Measurements from ENCODE around the gene NHLRC1.
"Not testable (repeated sequence)": the region's sequence is repeated elsewhere in the genome, so short reads cannot be mapped to it uniquely, and the experiment has no call there.

Gene NHLRC1

DNA sequence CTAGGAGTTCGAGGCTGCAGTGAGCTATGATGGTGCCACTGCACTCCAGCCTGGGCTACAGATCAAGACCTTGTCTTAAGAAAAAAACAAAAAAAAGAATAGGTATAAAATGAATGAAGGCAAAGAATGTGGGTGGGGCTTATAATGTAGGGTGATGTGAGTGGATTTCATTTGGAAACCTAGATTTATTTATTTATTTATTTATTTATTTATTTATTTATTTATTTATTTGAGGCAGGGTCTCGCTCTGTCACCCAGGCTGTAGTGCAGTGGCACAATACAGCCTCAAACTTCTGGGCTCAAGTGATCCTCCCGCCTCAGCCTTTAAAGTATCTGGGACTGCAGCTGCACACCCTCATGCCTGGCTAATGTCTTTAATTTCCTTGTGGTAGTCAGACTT lies 28.9 kb upstream of the NHLRC1 start:
- not testable (repeated sequence) for H3K9me3 Mint-ChIP-seq; H3K27me3 Mint-ChIP-seq (ENCODE audit: low read depth); H3K36me3 Mint-ChIP-seq (ENCODE audit: low read depth); H3K27ac Mint-ChIP-seq; H3K4me3 Mint-ChIP-seq
- H3K4me1 Mint-ChIP-seq (ENCODE audit: low read depth): peaks cover 15% of the 10 kb centered on the region

DNA sequence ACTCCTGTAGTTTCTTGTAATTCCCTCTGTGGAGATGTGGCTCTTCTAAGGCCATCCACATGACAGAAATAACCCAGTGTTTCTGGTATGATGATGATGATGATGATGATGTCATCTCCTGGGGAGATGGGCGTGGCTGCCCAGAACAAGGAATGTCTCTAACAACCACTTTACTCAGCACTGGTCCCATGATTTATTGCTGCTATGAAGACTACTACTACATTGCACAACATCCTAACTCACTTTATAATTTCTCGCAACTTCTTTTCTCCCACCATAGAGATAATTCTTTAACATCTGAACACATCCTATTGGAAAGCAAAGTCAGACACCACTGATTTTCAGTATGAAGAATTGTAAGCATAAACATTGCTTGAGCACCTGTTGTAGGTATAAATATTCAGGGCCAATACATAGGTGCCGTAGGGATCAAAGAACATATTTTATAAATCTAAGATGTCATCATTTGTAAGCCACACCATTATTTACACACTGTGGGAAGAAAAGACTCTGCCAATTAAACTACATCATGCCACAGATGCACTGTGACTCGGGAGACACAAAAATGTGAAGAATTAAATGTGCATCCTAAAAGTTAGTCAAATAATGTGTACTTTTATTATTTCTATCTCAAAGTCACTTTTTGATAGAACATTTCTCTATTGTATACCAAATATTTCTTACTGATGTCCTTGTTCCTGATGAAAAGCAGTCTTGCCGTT lies 26.0 kb upstream of the NHLRC1 start:
- no peak overlapping the region for H3K4me3 Mint-ChIP-seq

DNA sequence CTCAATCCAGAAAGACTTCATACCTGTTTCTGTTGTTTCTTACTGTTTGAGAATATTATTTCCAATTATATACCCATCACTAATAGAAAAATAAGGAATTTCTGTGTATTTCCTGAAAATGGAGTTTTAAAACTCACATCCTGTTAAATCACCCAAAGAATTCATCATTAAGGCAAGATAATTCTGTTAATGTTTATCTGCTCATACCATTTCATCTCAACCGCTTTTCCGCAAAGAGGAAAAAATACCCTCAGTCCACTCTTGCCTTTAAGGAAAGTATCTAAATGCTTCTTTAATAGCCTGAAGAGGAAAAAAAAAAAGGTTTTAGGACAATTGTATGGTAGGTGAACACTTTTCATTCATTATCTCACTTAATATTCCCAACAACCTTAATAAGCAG lies 25.1 kb upstream of the NHLRC1 start:
- Mint-ChIP-seq H3K36me3 (ENCODE audit: low read depth) (peaks cover 9% of the 10 kb centered on the region), H3K4me1 (ENCODE audit: low read depth) (peaks cover 2% of the 10 kb centered on the region), H3K9me3 (no peaks in the 10 kb centered on the region), H3K27ac (no peak overlapping the region), H3K27me3 (ENCODE audit: low read depth) (no peaks in the 10 kb centered on the region), H3K4me3 (no peak overlapping the region)

More for the DNA sequence above, 26.0 kb upstream of the NHLRC1 start:
- H3K4me1 Mint-ChIP-seq (ENCODE audit: low read depth): peaks cover 4% of the 10 kb centered on the region
- H3K36me3 Mint-ChIP-seq (ENCODE audit: low read depth): peaks cover 4% of the 10 kb centered on the region
- H3K9me3 Mint-ChIP-seq: no peaks in the 10 kb centered on the region
- H3K27ac Mint-ChIP-seq: no peak overlapping the region
- H3K27me3 Mint-ChIP-seq (ENCODE audit: low read depth): no peaks in the 10 kb centered on the region

DNA sequence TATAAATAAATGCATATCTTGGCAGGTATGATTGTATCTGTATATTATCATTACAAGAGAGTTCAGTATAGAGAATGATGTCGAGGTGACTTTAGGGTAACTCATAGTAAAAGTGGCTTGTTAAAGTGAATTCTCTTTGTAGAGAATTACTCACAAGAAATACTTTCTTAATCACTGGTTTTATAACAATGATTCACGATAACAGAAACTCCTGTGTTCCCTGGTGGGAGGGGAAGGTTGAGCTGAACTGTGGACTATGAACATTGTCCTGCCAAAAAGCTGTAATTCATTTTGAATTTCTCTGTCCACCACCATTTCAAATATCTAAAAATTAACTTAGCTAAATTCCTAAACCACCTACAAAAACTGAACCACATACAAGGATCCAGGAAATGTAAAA lies 24.7 kb upstream of the NHLRC1 start:
- H3K27me3 Mint-ChIP-seq (ENCODE audit: low read depth): no peaks in the 10 kb centered on the region
- peaks cover 14% of the 10 kb centered on the region for H3K36me3 Mint-ChIP-seq (ENCODE audit: low read depth)
- no peak overlapping the region for H3K4me3 Mint-ChIP-seq
- no peaks in the 10 kb centered on the region for H3K4me1 Mint-ChIP-seq (ENCODE audit: low read depth)
- no peak overlapping the region for H3K27ac Mint-ChIP-seq
- H3K9me3 Mint-ChIP-seq: no peaks in the 10 kb centered on the region

DNA sequence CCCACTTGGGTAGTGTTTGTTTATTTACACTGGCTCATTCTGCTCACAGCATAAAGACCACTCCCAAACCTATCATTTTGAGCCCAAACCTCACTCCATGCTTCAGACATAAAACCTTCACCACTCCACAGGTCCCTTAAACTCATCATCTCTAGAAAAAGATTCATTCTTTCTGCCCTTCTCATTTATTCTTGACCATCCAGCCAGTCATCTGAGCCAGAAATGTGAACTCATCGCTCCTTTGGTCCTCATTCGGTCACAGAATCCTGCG lies 20.0 kb upstream of the NHLRC1 start:
- H3K4me3 Mint-ChIP-seq: no peak overlapping the region
- H3K9me3 Mint-ChIP-seq: no peaks in the 10 kb centered on the region
- no peak overlapping the region for H3K27ac Mint-ChIP-seq
- H3K27me3 Mint-ChIP-seq (ENCODE audit: low read depth): no peaks in the 10 kb centered on the region
- peaks cover 20% of the 10 kb centered on the region for H3K36me3 Mint-ChIP-seq (ENCODE audit: low read depth)
- no peaks in the 10 kb centered on the region for H3K4me1 Mint-ChIP-seq (ENCODE audit: low read depth)

DNA sequence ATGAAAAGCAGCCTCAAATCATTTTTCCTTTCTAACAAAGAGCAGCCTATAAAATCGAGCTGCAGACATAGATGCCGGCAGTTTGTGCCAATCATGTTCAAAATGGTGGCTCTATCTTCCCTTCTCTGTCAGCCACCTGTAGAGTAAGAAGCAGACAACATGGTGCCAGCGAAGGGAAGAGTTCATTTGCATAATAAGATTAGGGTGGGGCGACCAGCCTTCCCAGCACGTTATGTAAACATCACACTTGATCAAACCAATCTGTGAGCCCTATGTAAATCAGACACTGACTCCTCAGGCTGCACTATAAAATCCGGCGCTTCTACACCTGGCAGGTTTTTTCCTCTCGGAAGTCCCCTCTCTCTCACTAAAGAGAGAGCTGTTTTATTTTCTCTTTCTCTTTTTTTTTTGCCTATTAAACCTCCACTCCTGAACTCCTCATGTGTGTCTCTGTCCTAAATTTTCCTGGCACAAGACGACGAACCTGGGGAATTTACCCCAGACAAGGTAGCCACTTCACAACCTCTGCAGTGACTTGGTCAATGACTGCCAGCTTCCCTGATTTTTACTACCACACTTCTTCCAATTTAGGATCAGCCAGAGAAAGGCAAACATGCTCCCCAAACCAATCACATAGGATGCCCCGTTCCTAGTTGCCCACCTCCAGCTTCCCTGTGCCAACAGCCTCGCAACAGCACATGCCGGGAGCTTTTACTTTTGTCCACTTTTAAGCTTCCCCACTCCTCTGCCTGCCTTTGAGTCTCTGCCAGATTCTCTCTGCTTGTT lies 19.5 kb upstream of the NHLRC1 start:
- Mint-ChIP-seq H3K4me3 (no peak overlapping the region), H3K36me3 (ENCODE audit: low read depth) (peaks cover 19% of the 10 kb centered on the region), H3K27me3 (ENCODE audit: low read depth) (no peaks in the 10 kb centered on the region), H3K4me1 (ENCODE audit: low read depth) (no peaks in the 10 kb centered on the region), H3K9me3 (no peaks in the 10 kb centered on the region), H3K27ac (no peak overlapping the region)

DNA sequence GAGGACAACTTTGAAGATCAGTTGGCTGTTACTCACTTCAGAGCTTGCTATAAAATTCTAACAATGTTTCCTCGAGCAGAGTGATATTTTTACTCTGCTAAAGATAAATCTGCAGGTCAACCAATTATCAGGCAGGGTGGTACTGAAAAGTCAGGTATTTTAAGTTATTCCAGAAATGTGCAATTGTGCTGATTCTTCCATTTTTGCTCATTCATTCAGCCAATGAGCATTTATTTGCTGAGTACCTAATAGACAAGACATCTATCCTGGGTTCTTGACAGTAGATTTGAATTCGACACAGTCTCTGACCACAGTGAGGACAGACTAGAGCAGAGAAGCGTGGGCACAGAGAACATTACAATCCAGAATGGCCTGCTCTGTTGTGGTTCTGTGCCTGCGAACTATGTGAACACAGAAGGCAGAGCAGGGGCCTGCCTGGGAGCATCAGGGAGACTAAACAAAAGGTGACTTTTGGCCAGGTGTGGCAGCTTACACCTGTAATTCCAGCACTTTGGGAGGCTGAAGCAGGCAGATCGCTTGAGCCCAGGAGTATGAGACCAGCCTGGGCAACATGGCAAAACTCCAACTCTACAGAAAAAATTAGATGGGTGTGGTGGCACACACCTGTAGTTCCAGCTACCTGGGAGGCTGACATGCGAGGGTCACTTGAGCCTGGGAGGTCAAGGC lies 17.6 kb upstream of the NHLRC1 start:
- Mint-ChIP-seq H3K4me1 (ENCODE audit: low read depth) (no peaks in the 10 kb centered on the region), H3K27me3 (ENCODE audit: low read depth) (no peaks in the 10 kb centered on the region), H3K36me3 (ENCODE audit: low read depth) (peaks cover 18% of the 10 kb centered on the region), H3K9me3 (no peaks in the 10 kb centered on the region), H3K4me3 (no peak overlapping the region), H3K27ac (no peak overlapping the region)

DNA sequence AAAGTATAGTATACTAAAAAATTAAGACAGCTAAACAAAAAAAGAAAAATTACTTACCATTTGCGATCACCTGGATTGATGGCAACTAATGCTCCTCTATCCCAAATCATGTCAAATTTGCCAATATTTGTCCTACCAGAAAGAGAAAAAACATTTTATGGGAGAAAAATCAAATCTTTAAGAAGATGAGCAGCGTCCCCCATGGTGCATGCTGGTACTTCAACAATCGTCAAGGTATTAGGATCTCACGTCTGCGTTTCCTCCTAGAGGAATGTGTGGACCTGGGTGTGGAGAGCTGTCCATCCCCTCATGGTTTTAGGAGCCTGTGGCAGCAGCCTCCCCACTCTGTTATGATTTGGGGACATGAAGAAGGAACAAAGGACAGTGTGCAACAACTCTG lies 16.4 kb upstream of the NHLRC1 start:
- H3K4me3 Mint-ChIP-seq: no peak overlapping the region
- H3K36me3 Mint-ChIP-seq (ENCODE audit: low read depth): peaks cover 18% of the 10 kb centered on the region
- no peaks in the 10 kb centered on the region for H3K27me3 Mint-ChIP-seq (ENCODE audit: low read depth)
- H3K27ac Mint-ChIP-seq: no peak overlapping the region
- H3K9me3 Mint-ChIP-seq: no peaks in the 10 kb centered on the region
- H3K4me1 Mint-ChIP-seq (ENCODE audit: low read depth): no peaks in the 10 kb centered on the region

DNA sequence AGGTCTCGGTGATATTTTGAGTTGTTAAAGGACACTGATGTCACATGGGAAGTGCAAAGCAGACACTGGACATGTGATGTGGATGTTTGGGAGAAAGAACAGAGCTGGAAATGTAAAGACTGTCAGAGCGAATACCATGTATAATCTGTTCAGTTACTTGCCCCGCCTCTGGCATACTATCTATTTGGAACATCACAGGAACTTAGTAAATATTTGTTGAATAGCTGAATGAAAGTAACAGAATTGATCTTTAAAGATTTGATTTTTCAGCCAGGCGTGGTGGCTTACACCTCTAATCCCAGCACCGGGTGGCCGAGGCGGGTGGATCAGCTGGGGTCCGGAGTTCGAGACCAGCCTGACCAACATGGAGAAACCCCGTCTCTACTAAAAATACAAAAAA lies 13.8 kb upstream of the NHLRC1 start:
- Mint-ChIP-seq H3K9me3 (no peaks in the 10 kb centered on the region), H3K27me3 (ENCODE audit: low read depth) (no peaks in the 10 kb centered on the region), H3K27ac (no peak overlapping the region), H3K4me3 (no peak overlapping the region), H3K4me1 (ENCODE audit: low read depth) (no peaks in the 10 kb centered on the region), H3K36me3 (ENCODE audit: low read depth) (peaks cover 9% of the 10 kb centered on the region)

DNA sequence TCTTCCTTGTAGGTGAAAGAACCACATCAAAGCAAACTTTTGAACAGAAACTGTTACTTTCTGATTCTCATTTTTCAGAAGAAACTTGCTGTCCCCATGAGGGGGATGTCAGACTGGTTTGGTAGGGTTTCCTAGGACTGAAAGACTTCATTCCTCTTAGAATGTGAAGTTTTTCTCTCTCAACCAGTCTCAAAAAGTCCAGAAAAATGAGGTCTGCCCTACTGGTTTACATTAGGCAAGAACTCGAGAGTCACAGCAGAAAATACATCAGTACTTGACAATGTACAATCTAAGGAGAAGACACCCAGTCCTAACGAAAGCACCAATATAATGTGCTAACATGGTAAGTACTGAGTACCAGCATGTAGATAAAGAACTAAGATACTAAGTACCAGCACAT lies 12.7 kb upstream of the NHLRC1 start:
- Mint-ChIP-seq H3K4me3 (no peak overlapping the region), H3K27ac (no peak overlapping the region), H3K4me1 (ENCODE audit: low read depth) (no peaks in the 10 kb centered on the region)

DNA sequence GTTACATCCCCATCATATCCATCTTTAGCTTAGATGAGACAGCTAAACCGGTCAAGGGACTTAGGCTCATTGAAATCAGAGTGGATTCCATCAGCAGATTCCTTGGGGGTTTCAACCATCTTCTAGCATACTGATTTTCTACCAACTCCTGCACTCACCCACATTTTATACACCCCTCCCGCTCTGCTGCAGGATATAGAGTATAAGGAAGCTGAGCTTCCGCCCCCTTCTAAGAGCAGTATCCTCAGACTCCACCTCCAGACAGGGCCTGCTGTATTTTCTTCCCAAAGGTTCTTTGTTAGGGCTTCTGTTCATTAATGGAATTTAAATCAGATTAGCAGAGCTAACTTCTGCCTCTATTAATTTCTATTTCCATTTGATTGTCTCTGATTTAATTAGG lies 9.9 kb upstream of the NHLRC1 start:
- no peak overlapping the region for H3K4me3 Mint-ChIP-seq
- peaks cover 3% of the 10 kb centered on the region for H3K36me3 Mint-ChIP-seq (ENCODE audit: low read depth)
- no peaks in the 10 kb centered on the region for H3K9me3 Mint-ChIP-seq
- no peaks in the 10 kb centered on the region for H3K4me1 Mint-ChIP-seq (ENCODE audit: low read depth)
- H3K27me3 Mint-ChIP-seq (ENCODE audit: low read depth): no peaks in the 10 kb centered on the region
- H3K27ac Mint-ChIP-seq: no peak overlapping the region

More for the DNA sequence above, 12.7 kb upstream of the NHLRC1 start:
- Mint-ChIP-seq H3K9me3 (no peaks in the 10 kb centered on the region), H3K27me3 (ENCODE audit: low read depth) (no peaks in the 10 kb centered on the region), H3K36me3 (ENCODE audit: low read depth) (peaks cover 8% of the 10 kb centered on the region)

DNA sequence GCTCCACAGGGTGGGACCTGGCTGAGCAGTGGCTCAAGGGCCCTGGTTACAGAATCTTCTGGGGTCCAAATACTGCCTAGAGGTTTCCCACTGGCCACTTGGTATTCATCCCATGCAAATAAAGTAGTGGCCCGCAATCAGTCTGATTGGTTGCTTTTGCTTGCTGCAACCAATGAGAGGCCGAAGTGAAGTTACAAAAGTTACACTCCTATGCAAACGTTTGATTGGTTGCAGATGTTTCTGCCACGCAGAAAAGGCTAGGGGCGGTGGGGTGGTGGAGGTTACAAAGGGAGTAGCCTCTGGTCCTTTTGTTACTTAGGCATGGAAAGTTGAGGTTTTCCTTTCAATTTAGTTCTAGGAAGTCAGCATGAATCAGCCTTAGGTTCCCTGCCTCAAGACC lies 3.6 kb upstream of the NHLRC1 start:
- no peak overlapping the region for H3K27ac Mint-ChIP-seq
- H3K36me3 Mint-ChIP-seq (ENCODE audit: low read depth): no peaks in the 10 kb centered on the region
- H3K4me1 Mint-ChIP-seq (ENCODE audit: low read depth): peaks cover 5% of the 10 kb centered on the region
- no peaks in the 10 kb centered on the region for H3K9me3 Mint-ChIP-seq
- peaks cover 37% of the 10 kb centered on the region for H3K27me3 Mint-ChIP-seq (ENCODE audit: low read depth)
- H3K4me3 Mint-ChIP-seq: no peak overlapping the region

DNA sequence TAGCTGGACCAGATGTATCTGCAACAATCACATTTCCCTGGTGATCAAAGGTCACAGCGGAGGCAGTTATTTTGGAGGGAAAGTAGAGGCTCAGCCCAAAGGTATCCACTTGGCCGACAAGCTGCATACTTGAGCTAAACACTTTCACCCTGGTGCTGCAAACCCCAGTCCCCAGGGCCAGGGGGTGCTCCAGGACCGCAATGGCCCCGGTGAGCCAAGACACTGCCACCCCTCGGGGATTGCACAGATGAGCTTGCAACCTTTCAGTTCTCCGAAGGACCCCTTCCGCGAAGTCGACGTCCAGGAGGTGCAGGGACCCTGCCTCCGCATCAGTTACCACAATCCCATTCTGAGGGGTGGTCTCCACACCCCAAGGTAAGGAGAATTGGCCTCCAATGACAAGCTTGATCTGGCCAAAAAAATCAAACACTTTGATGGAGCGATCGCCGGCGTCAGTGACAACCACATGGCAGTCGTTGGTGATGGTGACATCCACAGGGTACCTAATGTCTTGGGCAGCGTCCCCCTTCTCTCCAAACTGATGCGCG lies 823 bp downstream of the NHLRC1 start:
- Mint-ChIP-seq H3K4me3 (peak overlapping the region; percentile 30), H3K27ac (no peak overlapping the region), H3K4me1 (ENCODE audit: low read depth) (peaks cover 5% of the 10 kb centered on the region), H3K36me3 (ENCODE audit: low read depth) (no peaks in the 10 kb centered on the region), H3K9me3 (no peaks in the 10 kb centered on the region), H3K27me3 (ENCODE audit: low read depth) (peaks cover 67% of the 10 kb centered on the region)

DNA sequence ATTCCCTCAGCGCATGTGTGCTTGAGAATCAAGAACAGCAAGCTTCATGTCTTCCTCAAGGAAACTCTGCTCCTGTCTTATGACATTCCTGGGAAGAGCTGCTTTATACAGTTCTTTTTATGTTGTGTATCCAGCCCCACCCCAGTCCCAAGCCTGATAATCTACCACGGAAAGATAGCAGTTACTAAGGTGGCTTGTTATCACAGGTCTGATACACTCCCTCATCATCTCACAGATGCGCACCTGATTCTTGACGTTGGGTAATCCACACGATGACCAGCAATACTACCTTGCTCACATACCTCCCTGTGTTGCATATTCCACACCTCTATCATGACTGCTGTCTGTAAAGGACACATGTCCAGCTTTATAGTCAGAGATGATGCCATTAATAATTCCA lies 3.2 kb downstream of the NHLRC1 start:
- no peaks in the 10 kb centered on the region for H3K36me3 Mint-ChIP-seq (ENCODE audit: low read depth)
- peaks cover 53% of the 10 kb centered on the region for H3K27me3 Mint-ChIP-seq (ENCODE audit: low read depth)
- peaks cover 15% of the 10 kb centered on the region for H3K4me1 Mint-ChIP-seq (ENCODE audit: low read depth)
- no peaks in the 10 kb centered on the region for H3K9me3 Mint-ChIP-seq
- no peak overlapping the region for H3K27ac Mint-ChIP-seq
- H3K4me3 Mint-ChIP-seq: no peak overlapping the region

DNA sequence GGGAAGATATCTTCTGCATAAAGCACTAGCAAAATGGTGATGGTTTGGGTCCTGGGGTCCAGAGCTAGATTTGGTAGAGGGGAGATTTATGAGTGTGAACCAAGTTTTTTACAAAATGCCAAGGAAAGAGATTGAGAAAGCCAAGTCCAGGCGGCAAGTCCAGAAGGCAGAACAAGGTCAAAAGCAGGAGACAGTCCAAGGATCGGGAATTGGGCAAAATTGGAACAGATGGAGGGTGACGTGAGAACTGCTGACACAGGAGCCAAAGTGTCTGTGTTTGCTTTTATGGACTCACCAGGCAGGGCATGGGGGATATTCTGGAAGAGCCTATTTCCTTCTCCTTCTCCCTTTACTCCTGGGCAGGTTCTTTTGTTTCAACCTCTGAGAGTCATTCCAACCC lies 4.1 kb downstream of the NHLRC1 start:
- no peak overlapping the region for H3K27ac Mint-ChIP-seq
- H3K36me3 Mint-ChIP-seq (ENCODE audit: low read depth): no peaks in the 10 kb centered on the region
- H3K4me1 Mint-ChIP-seq (ENCODE audit: low read depth): peaks cover 15% of the 10 kb centered on the region
- peaks cover 50% of the 10 kb centered on the region for H3K27me3 Mint-ChIP-seq (ENCODE audit: low read depth)
- no peaks in the 10 kb centered on the region for H3K9me3 Mint-ChIP-seq
- H3K4me3 Mint-ChIP-seq: no peak overlapping the region

Data from T-helper 1 cell treated with Interleukin-12 subunit alpha and Interleukin-12 subunit beta and Interleukin-4 antibody, amounts not matched to agents 30 μg/mL and 1 μg/mL, for 36 hours (primary cell).